Measurements from ENCODE around the gene FIBP.

Gene FIBP

GRCh38 chr11:65849771-65850216 is 38.5 kb downstream of the FIBP start:
- TF ChIP-seq GATA3 (IDR thresholded peaks at IDR 0.05; ENCODE audit: low read depth, low read length) (no peak), GATA2 (IDR thresholded peaks at IDR 0.05; ENCODE audit: low read depth, low read length) (no peak)

DNA sequence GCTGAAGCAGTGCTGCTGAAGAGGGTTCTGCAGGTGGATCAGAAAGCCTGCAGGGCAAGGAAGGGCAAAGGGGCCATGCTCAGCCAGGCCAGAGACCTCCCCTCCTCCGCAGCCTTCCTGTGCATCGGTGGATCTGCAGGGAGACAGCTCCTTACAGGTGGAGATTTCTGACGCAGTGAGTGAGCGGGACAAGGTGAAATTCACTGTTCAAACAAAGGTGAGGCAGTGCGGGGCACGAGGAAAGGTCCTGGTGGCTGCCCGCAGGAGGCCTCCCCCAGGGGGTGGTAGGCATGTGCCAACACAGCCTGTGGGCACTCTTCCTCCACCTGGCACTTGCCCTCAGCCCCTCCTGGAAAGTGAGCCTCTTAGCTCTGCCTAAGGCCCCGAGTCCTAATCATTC is 38.9 kb downstream of the FIBP start:
- TF ChIP-seq GATA2 (IDR thresholded peaks at IDR 0.05; ENCODE audit: low read depth, low read length) (no peak), GATA3 (IDR thresholded peaks at IDR 0.05; ENCODE audit: low read depth, low read length) (no peak)

GRCh38 chr11:65847746-65848145 is 40.5 kb downstream of the FIBP start:
- TF ChIP-seq GATA2 (IDR thresholded peaks at IDR 0.05; ENCODE audit: low read depth, low read length) = no peak
- no peak for TF ChIP-seq GATA3 (IDR thresholded peaks at IDR 0.05; ENCODE audit: low read depth, low read length)

- no peak for TF ChIP-seq GATA2 (IDR thresholded peaks at IDR 0.05; ENCODE audit: low read depth, low read length)
- TF ChIP-seq GATA3 (IDR thresholded peaks at IDR 0.05; ENCODE audit: low read depth, low read length) = no peak
Measured at GRCh38 chr11:65844231-65844872, 43.9 kb downstream of the FIBP start.

GRCh38 chr11:65843811-65844210 is 44.5 kb downstream of the FIBP start:
- TF ChIP-seq GATA3 (IDR thresholded peaks at IDR 0.05; ENCODE audit: low read depth, low read length) (no peak), GATA2 (IDR thresholded peaks at IDR 0.05; ENCODE audit: low read depth, low read length) (no peak)

DNA sequence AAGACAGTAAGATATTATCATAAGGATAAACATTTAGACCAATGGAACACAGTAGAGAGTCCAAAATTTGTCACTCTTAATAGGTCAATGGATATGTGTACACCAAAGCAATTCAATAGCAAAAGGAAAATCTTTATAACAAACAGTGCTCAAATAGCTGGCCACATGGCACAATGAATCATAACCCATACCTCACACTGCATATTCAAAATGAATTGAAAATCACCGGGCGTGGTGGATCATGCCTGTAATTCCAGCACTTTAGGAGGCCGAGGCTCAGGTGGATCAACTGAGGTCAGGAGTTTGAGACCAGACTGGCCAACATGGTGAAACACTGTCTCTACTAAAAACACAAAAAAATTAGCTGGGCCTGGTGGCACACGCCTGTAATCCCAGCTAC is 46.1 kb downstream of the FIBP start:
- TF ChIP-seq GATA3 (IDR thresholded peaks at IDR 0.05; ENCODE audit: low read depth, low read length) = no peak
- TF ChIP-seq GATA2 (IDR thresholded peaks at IDR 0.05; ENCODE audit: low read depth, low read length) = no peak

GRCh38 chr11:65834202-65834601 is 54.1 kb downstream of the FIBP start:
- TF ChIP-seq GATA2 (IDR thresholded peaks at IDR 0.05; ENCODE audit: low read depth, low read length) = no peak
- TF ChIP-seq GATA3 (IDR thresholded peaks at IDR 0.05; ENCODE audit: low read depth, low read length) = no peak

All from SH-SY5Y (cell line).